HepG2 (cell line): ENCODE data around the gene PRR12. TPM values are rescaled to one million over a fixed set of nuclear protein-coding genes. Genes with fewer than 3 reads are reported as not detected.

ENCODE experiments used
- ARHGAP35 ChIP-seq: sonication (generic); formaldehyde crosslinking; IDR thresholded peaks from 2 replicates; pipeline ENCODE4 v1.9.0; 2022; ENCODE audit warnings: mild to moderate bottlenecking, inconsistent platforms, moderate library complexity, missing genetic modification reagents, borderline replicate concordance
- ARNTL ChIP-seq: sonication (generic); formaldehyde crosslinking; IDR thresholded peaks from 2 replicates; pipeline ENCODE4 v1.4.0; 2020; ENCODE audit warnings: mild to moderate bottlenecking, missing genetic modification reagents
- CBFB ChIP-seq: sonication (generic); formaldehyde crosslinking; IDR thresholded peaks from 2 replicates; pipeline ENCODE4 v1.4.0; 2020; ENCODE audit warnings: missing genetic modification reagents
- CREM ChIP-seq, 2 experiments: sonication (generic) in 1 of 2; formaldehyde crosslinking in 1 of 2; IDR thresholded peaks; 2 replicates each; pipeline versions ENCODE4 v1.4.0 to v1.6.1; 2016 to 2020; ENCODE audit warnings: antibody characterized with exemption in 1 of 2, mild to moderate bottlenecking in 1 of 2, missing genetic modification reagents in 1 of 2
- GTF2F1 ChIP-seq: fragments of 150-350 bp; IDR thresholded peaks from 2 replicates; pipeline ENCODE4 v1.6.1; 2014; ENCODE audit warnings: low read length
- MXD3 ChIP-seq: IDR thresholded peaks from 2 replicates; pipeline ENCODE4 v1.6.1; 2016; ENCODE audit warnings: mild to moderate bottlenecking, missing biosample characterization, missing genetic modification reagents
- RARA ChIP-seq: IDR thresholded peaks from 2 replicates; pipeline ENCODE4 v1.6.1; 2016; ENCODE audit warnings: missing genetic modification reagents, missing compliant biosample characterization
- SCMH1 ChIP-seq: sonication (generic); formaldehyde crosslinking; IDR thresholded peaks from 2 replicates; pipeline ENCODE4 v1.9.0; 2021; ENCODE audit warnings: missing genetic modification reagents, mild to moderate bottlenecking, borderline replicate concordance
- SNAPC4 ChIP-seq: sonication (generic); formaldehyde crosslinking; IDR thresholded peaks from 2 replicates; pipeline ENCODE4 v1.4.0; 2020; ENCODE audit warnings: mild to moderate bottlenecking, missing genetic modification reagents
- ZBTB38 ChIP-seq: sonication (generic); formaldehyde crosslinking; IDR thresholded peaks from 2 replicates; pipeline ENCODE4 v1.5.1; 2020; ENCODE audit warnings: mild to moderate bottlenecking, missing genetic modification reagents
- ZFX ChIP-seq: sonication (generic); formaldehyde crosslinking; IDR thresholded peaks from 2 replicates; pipeline ENCODE4 v1.4.0; 2020; ENCODE audit warnings: mild to moderate bottlenecking, low read depth, missing genetic modification reagents, moderate library complexity
- ZNF292 ChIP-seq: sonication (generic); formaldehyde crosslinking; IDR thresholded peaks from 2 replicates; pipeline ENCODE4 v1.8.1; 2022; ENCODE audit warnings: mild to moderate bottlenecking, low read depth, missing genetic modification reagents, borderline replicate concordance
- ZNF318 ChIP-seq: sonication (generic); formaldehyde crosslinking; IDR thresholded peaks from 2 replicates; pipeline ENCODE4 v1.4.0; 2020; ENCODE audit warnings: mild to moderate bottlenecking, missing genetic modification reagents
- ZNF747 ChIP-seq: sonication (generic); formaldehyde crosslinking; IDR thresholded peaks from 2 replicates; pipeline ENCODE4 v1.8.1; 2023; ENCODE audit warnings: missing genetic modification reagents, mild to moderate bottlenecking, borderline replicate concordance
- polyA plus RNA-seq, 8 experiments: library from polyadenylated mRNA; depleted of rRNA in 3 of 8; stranded (reverse) in 7 of 8; unstranded in 1 of 8; fragments of >200 nt; fragmentation: Illumina TruSeq in 4 of 8; extraction: Trizol in 4 of 8; gene quantifications; 2 replicates each; pipeline versions ENCODE4 v1.2.1 to v1.2.3, GENCODE V29; 2011 to 2016; ENCODE audit warnings: low read depth in 4 of 8, missing spikeins in 1 of 8, mixed read lengths in 1 of 8; ENCODE audit not compliant: insufficient read depth in 1 of 8
- total RNA-seq, 5 experiments: library from RNA; depleted of rRNA; stranded (reverse); fragments of >200 nt; fragmentation: Illumina TruSeq; extraction: Trizol; gene quantifications; 2 replicates each; pipeline ENCODE4 v1.2.3, GENCODE V29; 2016; ENCODE audit warnings: low read depth in 1 of 5

The PRR12 gene
- total and polyA plus RNA-seq, 2 of the 13 experiments (the other 11 are each of a cell fraction or from before 2014, with no cell fraction given), result 0.62 to 1.5 TPM

- TF ChIP-seq ARHGAP35 (CRISPR knock-in tag), result no peak
- TF ChIP-seq ZBTB38 (CRISPR knock-in tag), result 0 out of 2 replicates have a peak, but pooled peaks have one; percentile 19
- TF ChIP-seq SCMH1 (CRISPR knock-in tag), result no peak
- TF ChIP-seq MXD3, result 0 out of 2 replicates have a peak, but pooled peaks have one; percentile 11
- TF ChIP-seq RARA (CRISPR knock-in tag), result peak; percentile 27; the same call in 1 of the 2 replicates
- TF ChIP-seq GTF2F1, result 0 out of 2 replicates have a peak, but pooled peaks have one; percentile 47
- peak; percentile 65; the same call in 1 of the 2 replicates for TF ChIP-seq SNAPC4
- no peak for TF ChIP-seq ZNF292 (CRISPR knock-in tag)
- TF ChIP-seq ZNF318, result peak; percentile 42; the same call in 1 of the 2 replicates
- TF ChIP-seq ARNTL (CRISPR knock-in tag), result no peak
- peak; percentile 98 for TF ChIP-seq CREM (IDR thresholded peaks at IDR 0.05)
- peak; percentile 28; the same call in 1 of the 2 replicates for TF ChIP-seq CREM (CRISPR knock-in tag; IDR thresholded peaks at IDR 0.05)
- peak; percentile 74; the same call in 1 of the 2 replicates for TF ChIP-seq CBFB
- peak; percentile 77 for TF ChIP-seq ZFX
- peak; percentile 75 for TF ChIP-seq ZNF747
These were observed 50.9 kb downstream of the PRR12 start, which contains the start of gene SCAF1 (continued) for GRCh38 chr19:49641688-49642491.
